ENCODE measurements around the gene RIC8A. TPM values are rescaled to one million over a fixed set of nuclear protein-coding genes. Genes with fewer than 3 reads are reported as not detected.

RIC8A gene
- total and polyA plus RNA-seq, 2 of the 13 experiments (the other 11 are each of a cell fraction or from before 2014, with no cell fraction given) = 62.1 to 63.8 TPM

GRCh38 chr11:207208-207862 is at the start of gene RIC8A, which contains the start of gene BET1L (continued):
- TF ChIP-seq ZBTB38 (CRISPR knock-in tag; IDR thresholded peaks at IDR 0.05) = peak; percentile 87
- TF ChIP-seq RFX3 (CRISPR knock-in tag; IDR thresholded peaks at IDR 0.05) = no peak
- TF ChIP-seq MLLT10 (CRISPR knock-in tag; IDR thresholded peaks at IDR 0.05) = no peak
- TF ChIP-seq, protein P1, sequence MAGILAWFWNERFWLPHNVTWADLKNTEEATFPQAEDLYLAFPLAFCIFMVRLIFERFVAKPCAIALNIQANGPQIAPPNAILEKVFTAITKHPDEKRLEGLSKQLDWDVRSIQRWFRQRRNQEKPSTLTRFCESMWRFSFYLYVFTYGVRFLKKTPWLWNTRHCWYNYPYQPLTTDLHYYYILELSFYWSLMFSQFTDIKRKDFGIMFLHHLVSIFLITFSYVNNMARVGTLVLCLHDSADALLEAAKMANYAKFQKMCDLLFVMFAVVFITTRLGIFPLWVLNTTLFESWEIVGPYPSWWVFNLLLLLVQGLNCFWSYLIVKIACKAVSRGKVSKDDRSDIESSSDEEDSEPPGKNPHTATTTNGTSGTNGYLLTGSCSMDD (CRISPR knock-in tag; IDR thresholded peaks at IDR 0.05) = no peak
- TF ChIP-seq AFF4 (CRISPR knock-in tag; IDR thresholded peaks at IDR 0.05) = 0 out of 2 replicates have a peak, but pooled peaks have one; percentile 44
- no peak for TF ChIP-seq ZNF615 (CRISPR knock-in tag; IDR thresholded peaks at IDR 0.05; ENCODE audit: borderline replicate concordance)
- TF ChIP-seq LBX2 (CRISPR knock-in tag; IDR thresholded peaks at IDR 0.05; ENCODE audit: borderline replicate concordance) = peak; percentile 66; the same call in 1 of the 2 replicates
- TF ChIP-seq, protein P2, sequence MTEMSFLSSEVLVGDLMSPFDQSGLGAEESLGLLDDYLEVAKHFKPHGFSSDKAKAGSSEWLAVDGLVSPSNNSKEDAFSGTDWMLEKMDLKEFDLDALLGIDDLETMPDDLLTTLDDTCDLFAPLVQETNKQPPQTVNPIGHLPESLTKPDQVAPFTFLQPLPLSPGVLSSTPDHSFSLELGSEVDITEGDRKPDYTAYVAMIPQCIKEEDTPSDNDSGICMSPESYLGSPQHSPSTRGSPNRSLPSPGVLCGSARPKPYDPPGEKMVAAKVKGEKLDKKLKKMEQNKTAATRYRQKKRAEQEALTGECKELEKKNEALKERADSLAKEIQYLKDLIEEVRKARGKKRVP (CRISPR knock-in tag; IDR thresholded peaks at IDR 0.05) = 0 out of 4 replicates have a peak, but pooled peaks of 1 of the 2 experiments have one; percentile 46
- TF ChIP-seq ZNF549 (CRISPR knock-in tag; IDR thresholded peaks at IDR 0.05) = no peak
- TF ChIP-seq ATRX (CRISPR knock-in tag; IDR thresholded peaks at IDR 0.05; ENCODE audit: borderline replicate concordance) = no peak
- TF ChIP-seq ZNF350 (CRISPR knock-in tag; IDR thresholded peaks at IDR 0.05; ENCODE audit: borderline replicate concordance, low read depth) = no peak; the same call in 1 of the 2 replicates
- TF ChIP-seq, protein P3, sequence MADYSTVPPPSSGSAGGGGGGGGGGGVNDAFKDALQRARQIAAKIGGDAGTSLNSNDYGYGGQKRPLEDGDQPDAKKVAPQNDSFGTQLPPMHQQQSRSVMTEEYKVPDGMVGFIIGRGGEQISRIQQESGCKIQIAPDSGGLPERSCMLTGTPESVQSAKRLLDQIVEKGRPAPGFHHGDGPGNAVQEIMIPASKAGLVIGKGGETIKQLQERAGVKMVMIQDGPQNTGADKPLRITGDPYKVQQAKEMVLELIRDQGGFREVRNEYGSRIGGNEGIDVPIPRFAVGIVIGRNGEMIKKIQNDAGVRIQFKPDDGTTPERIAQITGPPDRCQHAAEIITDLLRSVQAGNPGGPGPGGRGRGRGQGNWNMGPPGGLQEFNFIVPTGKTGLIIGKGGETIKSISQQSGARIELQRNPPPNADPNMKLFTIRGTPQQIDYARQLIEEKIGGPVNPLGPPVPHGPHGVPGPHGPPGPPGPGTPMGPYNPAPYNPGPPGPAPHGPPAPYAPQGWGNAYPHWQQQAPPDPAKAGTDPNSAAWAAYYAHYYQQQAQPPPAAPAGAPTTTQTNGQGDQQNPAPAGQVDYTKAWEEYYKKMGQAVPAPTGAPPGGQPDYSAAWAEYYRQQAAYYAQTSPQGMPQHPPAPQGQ (CRISPR knock-in tag; IDR thresholded peaks at IDR 0.05; ENCODE audit: borderline replicate concordance) = no peak
- no peak for TF ChIP-seq SOX6 (IDR thresholded peaks at IDR 0.05)
- TF ChIP-seq SOX6 (CRISPR knock-in tag; IDR thresholded peaks at IDR 0.05) = peak; percentile 27; the same call in 1 of the 2 replicates
- TF ChIP-seq FOSL1 (CRISPR knock-in tag; IDR thresholded peaks at IDR 0.05; ENCODE audit: borderline replicate concordance) = no peak
- no peak for TF ChIP-seq CBX1 (IDR thresholded peaks at IDR 0.05; ENCODE audit: low read depth)
- no peak for TF ChIP-seq TRIM24 (CRISPR knock-in tag; IDR thresholded peaks at IDR 0.05)
- TF ChIP-seq FOXO1 (CRISPR knock-in tag; IDR thresholded peaks at IDR 0.05) = peak; percentile 60
- no peak for TF ChIP-seq CBX2 (IDR thresholded peaks at IDR 0.05; ENCODE audit: low read depth, low read length)
- TF ChIP-seq CBX2 (CRISPR knock-in tag; IDR thresholded peaks at IDR 0.05; ENCODE audit: low read depth) = no peak
- no peak for TF ChIP-seq MEF2D (CRISPR knock-in tag; IDR thresholded peaks at IDR 0.05)
- TF ChIP-seq SP4 (CRISPR knock-in tag; IDR thresholded peaks at IDR 0.05) = peak; percentile 99
- TF ChIP-seq ZBTB7A (CRISPR knock-in tag; IDR thresholded peaks at IDR 0.05) = peak; percentile 77; the same call in 1 of the 2 replicates
